C4-2B (cell line): ENCODE measurements around the gene PSD.

ENCODE experiments used
- CTCF ChIP-seq: fragments of 450-650 bp; conservative IDR thresholded peaks from 2 replicates; pipeline ENCODE4 v1.5.1; 2017; ENCODE audit warnings: mild to moderate bottlenecking
- ZFX ChIP-seq: fragments of 450-650 bp; IDR thresholded peaks from 2 replicates; pipeline ENCODE4 v1.6.1; 2017

GRCh38 chr10:102425444-102425843 lies 6.9 kb upstream of the PSD start:
- TF ChIP-seq CTCF, result no peak
- no peak for TF ChIP-seq ZFX
